GM15510 (cell line): ENCODE results near the gene ATF1.

Source experiments
- POLR2A ChIP-seq: IDR thresholded peaks from 3 replicates; pipeline ENCODE4 v1.6.1; 2011; ENCODE audit warnings: borderline replicate concordance; ENCODE audit not compliant: insufficient read length; ENCODE audit errors: extremely low read depth

Gene ATF1

DNA sequence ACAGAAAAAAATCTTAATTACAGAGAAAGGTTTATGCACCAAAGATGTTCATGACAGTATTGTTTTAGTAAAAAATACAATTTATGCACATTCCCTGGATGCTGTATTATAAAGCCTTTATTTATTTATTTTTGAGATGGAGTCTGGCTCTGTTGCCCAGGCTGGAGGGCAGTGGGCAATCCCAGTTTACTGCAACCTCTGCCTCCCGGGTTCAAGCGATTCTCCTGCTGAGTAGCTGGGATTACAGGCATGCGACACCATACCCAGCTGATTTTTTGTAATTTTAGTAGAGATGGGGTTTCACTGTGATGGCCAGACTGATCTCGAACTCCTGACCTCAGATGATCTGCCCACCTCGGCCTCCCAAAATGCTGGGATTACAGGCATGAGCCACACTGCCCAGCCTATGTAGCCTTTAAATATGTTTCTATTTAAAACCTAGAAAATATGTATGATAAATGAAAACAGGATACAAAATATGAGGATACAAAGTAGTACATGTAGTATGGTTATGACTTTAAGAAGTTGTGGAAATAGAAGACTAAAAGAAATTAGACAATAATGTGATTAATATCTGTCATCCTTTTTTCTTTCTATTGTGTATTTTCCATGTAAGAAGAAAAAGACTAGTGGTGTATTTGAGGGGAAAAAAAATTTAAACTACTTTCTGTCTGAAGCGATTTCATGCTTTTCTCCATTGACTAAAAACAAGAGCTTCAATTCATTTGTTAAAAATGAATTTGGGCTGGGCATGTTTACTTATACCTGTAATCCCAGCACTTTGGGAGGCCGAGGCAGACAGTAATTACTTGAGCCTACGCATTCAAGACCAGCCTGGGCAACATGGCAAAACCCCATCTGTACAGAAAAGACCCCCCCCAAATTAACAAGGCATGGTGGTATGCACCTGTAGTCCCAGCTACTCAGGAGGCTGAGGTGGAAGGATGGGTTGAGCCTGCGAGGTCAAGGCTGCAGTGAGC lies 13.1 kb downstream of the ATF1 start:
- no peak for TF ChIP-seq POLR2A

- TF ChIP-seq POLR2A: no peak
These were observed 15.0 kb downstream of the ATF1 start for GRCh38 chr12:50778663-50779590.

DNA sequence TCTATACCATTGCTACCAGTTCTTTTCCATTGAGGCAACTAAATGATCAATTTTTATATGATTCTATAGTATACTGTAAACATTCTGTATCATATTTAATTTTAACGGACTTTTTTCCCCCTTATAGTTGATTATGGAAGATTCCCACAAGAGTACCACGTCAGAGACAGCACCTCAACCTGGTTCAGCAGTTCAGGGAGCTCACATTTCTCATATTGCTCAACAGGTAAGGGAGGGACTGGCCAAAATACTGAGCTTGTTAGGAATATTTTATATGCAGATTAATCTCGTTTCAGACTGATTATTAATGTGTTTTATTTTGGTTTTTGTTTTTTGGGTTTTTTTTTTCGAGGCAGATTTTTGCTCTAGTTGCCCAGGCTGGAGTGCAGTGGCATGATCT lies 16.1 kb downstream of the ATF1 start:
- no peak for TF ChIP-seq POLR2A

DNA sequence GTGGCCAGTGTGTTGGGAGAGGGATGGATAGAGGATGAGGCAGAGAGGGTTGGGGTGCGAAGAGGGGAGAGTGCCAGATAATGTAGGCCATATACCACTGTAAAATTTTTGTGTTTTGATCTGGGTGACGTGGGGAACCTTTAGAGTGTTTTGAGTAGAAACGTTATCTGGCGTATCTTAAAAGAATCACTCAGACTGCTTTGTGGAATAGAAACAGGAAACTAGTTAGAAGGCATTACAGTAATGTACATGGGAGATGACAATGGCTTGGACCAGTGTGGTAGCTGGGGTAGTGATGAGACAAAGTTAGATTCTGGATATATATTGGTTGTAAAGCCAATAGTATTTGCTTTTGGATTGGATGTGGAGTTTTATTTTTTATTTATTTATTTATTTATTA lies 20.6 kb downstream of the ATF1 start:
- no peak for TF ChIP-seq POLR2A

GRCh38 chr12:50785406-50786001 lies 21.6 kb downstream of the ATF1 start:
- TF ChIP-seq POLR2A: no peak

DNA sequence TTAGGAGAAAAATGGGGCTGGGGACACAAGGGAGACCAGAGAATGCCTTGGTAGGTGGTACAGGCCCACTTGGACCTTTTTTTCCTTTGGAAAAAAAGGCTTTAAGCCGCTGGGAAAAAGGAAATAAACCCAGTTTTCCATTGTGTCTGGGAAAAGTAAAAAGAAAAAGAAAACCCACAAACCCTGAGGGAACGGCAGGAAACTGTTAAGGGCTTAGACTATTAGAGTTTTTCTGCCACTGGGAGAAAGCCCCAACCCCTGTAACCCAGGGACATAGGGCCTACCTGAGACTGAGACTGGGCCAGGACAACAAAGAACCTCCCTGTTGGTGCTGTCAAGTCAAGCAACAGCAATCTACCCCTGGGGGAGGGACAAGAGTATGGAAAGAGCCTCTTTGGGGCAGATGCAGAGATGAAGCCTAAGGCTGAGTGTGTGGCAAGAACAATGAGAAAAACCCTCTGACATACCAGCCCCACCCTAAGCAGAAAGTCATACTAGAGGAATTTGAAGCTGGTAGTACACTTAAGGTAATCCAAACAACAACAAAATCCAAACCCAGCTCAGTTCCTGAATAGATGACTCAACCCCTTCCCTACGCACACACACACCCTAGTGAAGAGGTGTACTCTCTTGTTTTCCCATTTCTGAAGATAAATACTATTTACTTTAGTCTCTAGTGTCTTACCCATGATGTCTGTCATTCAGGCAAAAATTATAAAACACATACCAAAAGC lies 22.8 kb downstream of the ATF1 start:
- TF ChIP-seq POLR2A: no peak

DNA sequence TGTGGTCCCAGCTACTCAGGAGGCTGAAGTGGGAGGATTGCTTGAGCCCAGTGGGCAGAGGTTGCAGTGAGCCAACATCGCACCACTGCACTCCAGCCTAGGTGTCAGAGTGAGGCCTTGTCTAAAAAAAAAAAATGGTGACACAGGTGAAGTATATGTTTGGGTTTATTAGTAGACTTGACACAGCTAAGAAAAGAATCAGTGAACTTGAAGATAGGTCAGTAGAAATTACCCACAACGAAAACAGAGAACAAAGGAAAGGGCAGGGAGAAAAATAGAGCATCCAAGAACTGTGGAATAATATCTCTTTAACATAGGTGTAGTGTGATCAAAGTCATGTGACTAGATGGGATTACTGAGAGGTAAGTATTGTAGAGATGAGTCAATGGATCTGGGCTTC lies 23.7 kb downstream of the ATF1 start:
- TF ChIP-seq POLR2A: no peak

DNA sequence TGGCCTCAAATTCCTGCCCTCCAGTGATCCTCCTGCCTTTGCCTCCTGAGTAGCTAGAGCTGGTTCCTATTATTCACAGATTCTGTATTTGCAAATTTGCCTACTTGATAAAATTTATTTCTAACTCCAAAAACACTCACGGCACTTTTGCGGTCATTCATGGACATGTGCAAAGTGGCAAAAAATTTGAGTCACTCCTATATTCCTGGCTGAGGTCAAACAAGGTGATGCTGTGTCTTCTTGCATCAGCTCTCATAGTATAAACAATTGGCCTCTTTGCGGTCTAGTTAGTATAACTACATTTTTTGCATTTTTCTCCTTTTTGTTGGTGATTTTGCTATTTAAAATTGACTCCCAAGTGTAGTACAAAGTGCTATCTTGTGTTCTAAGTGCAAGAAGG lies 24.7 kb downstream of the ATF1 start:
- no peak for TF ChIP-seq POLR2A

- TF ChIP-seq POLR2A: no peak
These were observed 26.2 kb downstream of the ATF1 start for GRCh38 chr12:50790081-50790480.

GRCh38 chr12:50799908-50800307 lies 36.0 kb downstream of the ATF1 start:
- no peak for TF ChIP-seq POLR2A

- TF ChIP-seq POLR2A: no peak
These were observed 39.5 kb downstream of the ATF1 start for GRCh38 chr12:50803230-50803875.

DNA sequence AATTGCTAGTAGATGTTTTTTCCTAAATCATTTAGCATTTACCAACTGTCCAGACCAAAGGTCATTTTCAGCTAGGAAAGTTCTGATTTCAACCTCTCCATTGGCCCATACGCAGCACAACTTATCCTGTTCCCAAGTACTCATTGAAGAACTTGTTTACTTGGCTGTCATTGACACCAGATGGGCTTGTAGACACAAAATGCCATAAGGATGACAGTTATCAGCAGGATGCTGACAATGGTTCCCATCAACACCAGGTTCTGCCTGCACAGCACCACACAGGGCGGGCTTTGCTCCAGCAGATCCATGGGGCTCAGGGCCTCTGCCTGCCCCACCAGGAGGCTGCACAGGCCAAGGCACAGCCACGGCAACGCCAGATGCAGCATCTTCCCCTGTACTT lies 42.3 kb downstream of the ATF1 start:
- TF ChIP-seq POLR2A: no peak

GRCh38 chr12:50820177-50820576 lies 56.3 kb downstream of the ATF1 start:
- no peak for TF ChIP-seq POLR2A

DNA sequence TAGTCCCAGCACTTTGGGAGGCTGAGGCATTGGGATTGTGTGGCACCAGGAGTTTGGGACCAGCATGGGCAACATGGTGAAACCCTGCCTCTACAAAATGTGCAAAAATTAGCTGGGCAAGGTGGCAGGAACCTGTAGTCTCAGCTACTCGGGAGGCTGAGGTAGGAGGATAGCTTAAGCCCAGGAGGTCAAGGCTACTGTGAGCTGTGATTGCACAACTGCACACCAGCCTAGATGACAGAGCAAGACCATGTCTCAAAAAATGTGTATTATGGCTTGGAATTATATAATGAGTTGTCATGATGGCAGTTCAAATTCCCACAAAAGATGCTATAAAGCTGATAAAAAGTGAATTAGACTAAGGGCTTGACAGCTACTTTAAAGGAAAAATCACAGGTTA lies 58.2 kb downstream of the ATF1 start:
- no peak for TF ChIP-seq POLR2A
